Mononuclear cell (primary cell): ENCODE data around the gene KRTAP10-6. TPM values are rescaled to one million over a fixed set of nuclear protein-coding genes. Genes with fewer than 3 reads are reported as not detected.

Experiments used
- H3K27me3 ChIP-seq: 2 replicates; pipeline ENCODE4 v1.6.0; 2011; ENCODE audit warnings: low read length, control low read depth; ENCODE audit not compliant: insufficient read depth
- H3K4me1 ChIP-seq: 2 replicates; pipeline ENCODE4 v1.5.1; 2011; ENCODE audit warnings: mild to moderate bottlenecking, low read length, control low read depth; ENCODE audit not compliant: insufficient read depth
- H3K4me3 ChIP-seq: 2 replicates; pipeline ENCODE4 v1.5.1; 2011; ENCODE audit warnings: mild to moderate bottlenecking, low read length, moderate library complexity
- H3K9me3 ChIP-seq: 2 replicates; pipeline ENCODE4 v1.5.1; 2011; ENCODE audit warnings: low read depth, mild to moderate bottlenecking, control low read depth, low read length
- total RNA-seq: library from RNA; depleted of rRNA; stranded (reverse); fragments of >200 nt; gene quantifications from one replicate; pipeline ENCODE4 v1.2.3, GENCODE V29; 2012

KRTAP10-6 gene
- total RNA-seq, 1 donor: not detected

- Histone ChIP-seq H3K4me1 (peaks cover 4% of the 10 kb centered on the region), H3K9me3 (peaks cover 22% of the 10 kb centered on the region)
These were observed 34.0 kb upstream of the KRTAP10-6 start for GRCh38 chr21:44626262-44626661.

GRCh38 chr21:44625756-44626155, 33.5 kb upstream of the KRTAP10-6 start:
- Histone ChIP-seq H3K27me3 (no peaks in the 10 kb centered on the region), H3K4me3 (no peak overlapping the region), H3K9me3 (peaks cover 17% of the 10 kb centered on the region), H3K4me1 (peaks cover 4% of the 10 kb centered on the region)

More at GRCh38 chr21:44626262-44626661, 34.0 kb upstream of the KRTAP10-6 start:
- H3K4me3 ChIP-seq: no peak overlapping the region
- H3K27me3 ChIP-seq: no peaks in the 10 kb centered on the region

GRCh38 chr21:44623575-44623974, 31.3 kb upstream of the KRTAP10-6 start:
- Histone ChIP-seq H3K4me3 (no peak overlapping the region), H3K4me1 (peaks cover 8% of the 10 kb centered on the region), H3K9me3 (peaks cover 26% of the 10 kb centered on the region), H3K27me3 (no peaks in the 10 kb centered on the region)

GRCh38 chr21:44619886-44620285, 27.6 kb upstream of the KRTAP10-6 start:
- H3K9me3 ChIP-seq: peaks cover 26% of the 10 kb centered on the region
- H3K27me3 ChIP-seq: no peaks in the 10 kb centered on the region
- H3K4me3 ChIP-seq: no peak overlapping the region
- peaks cover 13% of the 10 kb centered on the region for H3K4me1 ChIP-seq

GRCh38 chr21:44618909-44619308, 26.6 kb upstream of the KRTAP10-6 start:
- Histone ChIP-seq H3K9me3 (peaks cover 17% of the 10 kb centered on the region), H3K4me3 (no peak overlapping the region), H3K4me1 (peaks cover 13% of the 10 kb centered on the region)

GRCh38 chr21:44618504-44618903, 26.2 kb upstream of the KRTAP10-6 start:
- Histone ChIP-seq H3K4me3 (no peak overlapping the region), H3K9me3 (peaks cover 13% of the 10 kb centered on the region), H3K27me3 (no peaks in the 10 kb centered on the region), H3K4me1 (peaks cover 13% of the 10 kb centered on the region)

More at GRCh38 chr21:44618909-44619308, 26.6 kb upstream of the KRTAP10-6 start:
- no peaks in the 10 kb centered on the region for H3K27me3 ChIP-seq

- Histone ChIP-seq H3K4me1 (peaks cover 13% of the 10 kb centered on the region), H3K4me3 (no peak overlapping the region), H3K9me3 (peaks cover 9% of the 10 kb centered on the region), H3K27me3 (no peaks in the 10 kb centered on the region)
These were observed 24.8 kb upstream of the KRTAP10-6 start for GRCh38 chr21:44617071-44617501.

- H3K9me3 ChIP-seq: peaks cover 9% of the 10 kb centered on the region
- no peak overlapping the region for H3K4me3 ChIP-seq
- H3K27me3 ChIP-seq: no peaks in the 10 kb centered on the region
- peaks cover 13% of the 10 kb centered on the region for H3K4me1 ChIP-seq
These were observed 24.3 kb upstream of the KRTAP10-6 start for GRCh38 chr21:44616591-44616926.

- H3K27me3 ChIP-seq: no peaks in the 10 kb centered on the region
- H3K4me1 ChIP-seq: peaks cover 13% of the 10 kb centered on the region
- peaks cover 9% of the 10 kb centered on the region for H3K9me3 ChIP-seq
- H3K4me3 ChIP-seq: no peak overlapping the region
These were observed 23.7 kb upstream of the KRTAP10-6 start for GRCh38 chr21:44615911-44616590.

- Histone ChIP-seq H3K4me1 (peaks cover 13% of the 10 kb centered on the region), H3K9me3 (peaks cover 9% of the 10 kb centered on the region), H3K27me3 (no peaks in the 10 kb centered on the region), H3K4me3 (no peak overlapping the region)
These were observed 23.2 kb upstream of the KRTAP10-6 start for GRCh38 chr21:44615466-44615865.

- Histone ChIP-seq H3K9me3 (peaks cover 6% of the 10 kb centered on the region), H3K4me1 (peaks cover 13% of the 10 kb centered on the region), H3K27me3 (no peaks in the 10 kb centered on the region)
These were observed 22.7 kb upstream of the KRTAP10-6 start for GRCh38 chr21:44614961-44615391.

GRCh38 chr21:44614161-44614631, 21.9 kb upstream of the KRTAP10-6 start:
- peaks cover 12% of the 10 kb centered on the region for H3K4me1 ChIP-seq
- H3K27me3 ChIP-seq: no peaks in the 10 kb centered on the region
- H3K4me3 ChIP-seq: no peak overlapping the region
- H3K9me3 ChIP-seq: no peaks in the 10 kb centered on the region

More at GRCh38 chr21:44614961-44615391, 22.7 kb upstream of the KRTAP10-6 start:
- no peak overlapping the region for H3K4me3 ChIP-seq

GRCh38 chr21:44613386-44614155, 21.3 kb upstream of the KRTAP10-6 start:
- no peaks in the 10 kb centered on the region for H3K9me3 ChIP-seq
- no peaks in the 10 kb centered on the region for H3K27me3 ChIP-seq
- no peak overlapping the region for H3K4me3 ChIP-seq
- H3K4me1 ChIP-seq: peaks cover 5% of the 10 kb centered on the region

- H3K27me3 ChIP-seq: no peaks in the 10 kb centered on the region
- H3K9me3 ChIP-seq: no peaks in the 10 kb centered on the region
- H3K4me3 ChIP-seq: no peak overlapping the region
- H3K4me1 ChIP-seq: peaks cover 3% of the 10 kb centered on the region
These were observed 20.4 kb upstream of the KRTAP10-6 start for GRCh38 chr21:44612669-44613229.

GRCh38 chr21:44612029-44612486, 19.8 kb upstream of the KRTAP10-6 start, which contains the start of gene KRTAP10-8:
KRTAP10-8 (plus strand) TSS chr21:44612079; CDS start chr21:44612101, 22 bp downstream.
- no peaks in the 10 kb centered on the region for H3K9me3 ChIP-seq
- no peaks in the 10 kb centered on the region for H3K27me3 ChIP-seq
- H3K4me1 ChIP-seq: peaks cover 3% of the 10 kb centered on the region
- H3K4me3 ChIP-seq: no peak within 1 kb of the TSS
